Natural killer cell (primary cell): ENCODE data around the gene CADM1. TPM values are rescaled to one million over a fixed set of nuclear protein-coding genes. Genes with fewer than 3 reads are reported as not detected.

Experiments
- ATAC-seq, 3 donors: fragments of 150-1000 bp in 2 of 3; fragments of 200-7000 bp in 1 of 3; cut with Tn5 transposase; 1 replicate in 1 of 3; 2 replicates in 2 of 3; pipeline ENCODE4 v1.10.0; 2021; ENCODE audit warnings: mild to moderate bottlenecking in 2 of 3, moderate library complexity in 2 of 3
- DNase-seq, 2 donors: peaks; one replicate each; pipeline versions ENCODE4 v3.0.0 to v3.0.0-alpha.2; 2013 to 2021; ENCODE audit warnings: mixed read lengths in 1 of 2
- H3K27ac ChIP-seq: one replicate; pipeline ENCODE4 v1.5.1; 2013; ENCODE audit warnings: mild to moderate bottlenecking, low read length
- H3K27me3 ChIP-seq: one replicate; pipeline ENCODE4 v1.6.1; 2013; ENCODE audit warnings: low read length; ENCODE audit not compliant: control insufficient read depth, insufficient read depth
- H3K36me3 ChIP-seq: one replicate; pipeline ENCODE4 v1.6.1; 2013; ENCODE audit warnings: low read length; ENCODE audit not compliant: control insufficient read depth, insufficient read depth
- H3K4me1 ChIP-seq: one replicate; pipeline ENCODE4 v1.6.1; 2013; ENCODE audit warnings: low read length; ENCODE audit not compliant: control insufficient read depth, insufficient read depth
- H3K4me3 ChIP-seq: one replicate; pipeline ENCODE4 v1.5.1; 2013; ENCODE audit warnings: low read length
- H3K9me3 ChIP-seq: one replicate; pipeline ENCODE4 v1.6.1; 2013; ENCODE audit warnings: low read length; ENCODE audit not compliant: control insufficient read depth, insufficient read depth
- H3K27ac Mint-ChIP-seq, 2 donors: one replicate each; pipeline ENCODE4 v1.8.0; 2022; ENCODE audit warnings: mild to moderate bottlenecking in 2 of 2, mixed read lengths in 2 of 2, moderate library complexity in 1 of 2
- H3K27me3 Mint-ChIP-seq, 2 donors: one replicate each; pipeline ENCODE4 v1.8.0; 2022; ENCODE audit warnings: low read depth in 2 of 2, mixed read lengths in 2 of 2
- H3K36me3 Mint-ChIP-seq: one replicate; pipeline ENCODE4 v1.8.0; 2022; ENCODE audit warnings: mixed read lengths
- H3K4me1 Mint-ChIP-seq, 2 donors: one replicate each; pipeline ENCODE4 v1.8.0; 2022; ENCODE audit warnings: mixed read lengths in 2 of 2
- H3K4me3 Mint-ChIP-seq: one replicate; pipeline ENCODE4 v1.8.0; 2022; ENCODE audit warnings: mild to moderate bottlenecking, moderate library complexity, mixed read lengths
- H3K9me3 Mint-ChIP-seq, 2 donors: one replicate each; pipeline ENCODE4 v1.8.0; 2022; ENCODE audit warnings: mixed read lengths in 2 of 2
- WGBS: methylation state at CpG from one replicate; pipeline ENCODE4 v1.1.7; 2013; ENCODE audit warnings: missing lambda C conversion rate; ENCODE audit not compliant: insufficient coverage; 5-methylcytosine and 5-hydroxymethylcytosine counted together
- intact Hi-C: fragments of 100-400 bp; cut with micrococcal nuclease; formaldehyde crosslinking; loops from one replicate; pipeline ENCODE4 v1.14.2; 2022
- total RNA-seq, 4 donors: library from RNA; stranded (reverse); fragments of 120-200 nt in 1 of 4; gene quantifications; one replicate each; pipeline versions ENCODE4 v1.2.3 to v1.2.4, GENCODE V29; 2013 to 2022
- TF ChIP-seq, protein P1 (sequence below): fragments of 200-600 bp; IDR thresholded peaks from one replicate; pipeline ENCODE4 v1.8.0; 2022; ENCODE audit warnings: antibody characterized with exemption

Gene CADM1
- total RNA-seq, 3 donors from 2014 or later (not counting 1 experiment from before 2014, with no cell fraction given): 3.2 to 4.2 (median 3.9) TPM

DNA sequence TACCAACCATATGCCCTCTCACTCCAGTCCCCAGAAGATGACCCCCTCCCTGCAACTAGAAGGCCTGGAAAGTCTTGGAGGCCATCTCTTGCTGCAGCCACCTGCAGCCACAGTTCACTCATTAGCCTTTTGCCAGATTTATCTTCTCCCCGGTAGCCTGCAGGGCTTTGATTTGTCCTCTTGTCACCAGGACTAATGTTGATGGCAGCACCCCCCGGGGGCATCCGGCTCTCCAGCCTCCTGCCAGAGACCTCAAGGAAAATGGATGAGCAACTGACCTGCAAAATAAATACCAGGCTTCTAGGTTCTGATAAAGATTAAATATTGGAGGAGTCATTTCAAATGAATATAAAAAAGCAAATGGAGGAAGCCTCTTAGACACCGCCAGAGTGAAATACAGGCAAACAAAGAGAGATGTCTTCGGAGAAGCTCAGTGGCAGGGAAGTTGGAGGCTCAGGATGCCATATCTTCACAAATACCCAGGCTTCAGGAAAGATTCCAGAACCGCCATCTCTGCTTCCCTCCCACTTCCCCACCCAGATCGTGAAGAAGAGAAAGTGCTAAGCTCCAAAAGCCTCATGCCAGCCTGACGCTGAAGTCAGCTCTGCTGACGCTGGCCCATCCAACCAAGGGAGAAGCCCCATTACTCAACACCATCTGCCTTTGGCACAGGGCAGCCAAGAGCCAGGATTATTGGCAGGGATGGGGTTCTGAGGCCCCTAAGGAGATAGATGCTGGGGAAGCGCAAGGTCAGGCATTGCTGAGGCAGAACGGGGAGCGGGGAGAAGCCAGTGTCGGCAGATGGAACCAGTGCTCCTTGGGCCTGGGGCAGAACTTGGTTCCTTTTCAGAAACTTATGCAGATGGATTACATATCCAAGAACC, 362.7 kb downstream of the CADM1 start:
- intact Hi-C loops: no loop called here
- Histone ChIP-seq H3K27me3 (no peaks in the 10 kb centered on the region), H3K4me3 (no peak overlapping the region), H3K36me3 (no peaks in the 10 kb centered on the region), H3K9me3 (no peaks in the 10 kb centered on the region), H3K27ac (no peak overlapping the region), H3K4me1 (no peaks in the 10 kb centered on the region)
- Mint-ChIP-seq H3K4me3 (no peak overlapping the region), H3K27ac (no peak overlapping the region), H3K27me3 (peaks cover 14 to 15% of the 10 kb centered on the region in 2 donors), H3K9me3 (no peaks in the 10 kb centered on the region), H3K36me3 (no peaks in the 10 kb centered on the region), H3K4me1 (peaks cover 0 to under 1% of the 10 kb centered on the region in 2 donors)
- TF ChIP-seq, protein P1, sequence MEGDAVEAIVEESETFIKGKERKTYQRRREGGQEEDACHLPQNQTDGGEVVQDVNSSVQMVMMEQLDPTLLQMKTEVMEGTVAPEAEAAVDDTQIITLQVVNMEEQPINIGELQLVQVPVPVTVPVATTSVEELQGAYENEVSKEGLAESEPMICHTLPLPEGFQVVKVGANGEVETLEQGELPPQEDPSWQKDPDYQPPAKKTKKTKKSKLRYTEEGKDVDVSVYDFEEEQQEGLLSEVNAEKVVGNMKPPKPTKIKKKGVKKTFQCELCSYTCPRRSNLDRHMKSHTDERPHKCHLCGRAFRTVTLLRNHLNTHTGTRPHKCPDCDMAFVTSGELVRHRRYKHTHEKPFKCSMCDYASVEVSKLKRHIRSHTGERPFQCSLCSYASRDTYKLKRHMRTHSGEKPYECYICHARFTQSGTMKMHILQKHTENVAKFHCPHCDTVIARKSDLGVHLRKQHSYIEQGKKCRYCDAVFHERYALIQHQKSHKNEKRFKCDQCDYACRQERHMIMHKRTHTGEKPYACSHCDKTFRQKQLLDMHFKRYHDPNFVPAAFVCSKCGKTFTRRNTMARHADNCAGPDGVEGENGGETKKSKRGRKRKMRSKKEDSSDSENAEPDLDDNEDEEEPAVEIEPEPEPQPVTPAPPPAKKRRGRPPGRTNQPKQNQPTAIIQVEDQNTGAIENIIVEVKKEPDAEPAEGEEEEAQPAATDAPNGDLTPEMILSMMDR: no peak
- no peak for ATAC-seq
- 87% methylated on average over 12 of the region's 13 CpGs for WGBS
- DNase-seq: no peak

DNA sequence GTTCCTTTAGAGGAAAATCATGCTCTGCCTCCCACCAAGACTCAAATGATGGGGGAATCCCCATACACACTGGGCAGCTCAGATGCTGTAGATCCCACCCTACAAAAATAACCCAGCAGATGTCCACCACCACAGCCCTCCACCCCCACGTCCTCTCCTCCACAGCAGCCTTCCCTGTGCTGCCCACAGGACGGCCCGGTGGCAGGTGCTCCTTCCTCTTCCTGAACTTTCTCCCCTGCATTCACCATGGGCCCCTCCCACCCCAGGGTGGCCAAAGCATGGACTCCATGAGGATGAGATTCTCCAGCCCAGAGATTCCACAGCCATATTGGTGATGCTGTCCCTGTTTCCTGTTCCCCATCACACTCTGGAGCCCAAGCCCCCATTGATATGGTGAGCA, 368.3 kb downstream of the CADM1 start:
- H3K9me3 ChIP-seq: no peaks in the 10 kb centered on the region
- intact Hi-C loops: loop anchor here (10.0 kb wide), 1 partner anchor 1761 kb away; no protein-coding TSS in a partner anchor
- H3K27me3 ChIP-seq: no peaks in the 10 kb centered on the region
- H3K27ac Mint-ChIP-seq: no peak overlapping the region
- no peak overlapping the region for H3K4me3 ChIP-seq
- H3K4me1 Mint-ChIP-seq: no peaks in the 10 kb centered on the region
- WGBS: 49% methylated on average over 3 of the region's 3 CpGs
- no peak overlapping the region for H3K27ac ChIP-seq
- no peaks in the 10 kb centered on the region for H3K36me3 Mint-ChIP-seq
- DNase-seq (no peak), ATAC-seq (no peak)
- no peaks in the 10 kb centered on the region for H3K36me3 ChIP-seq
- peaks cover 13 to 14% of the 10 kb centered on the region in 2 donors for H3K27me3 Mint-ChIP-seq
- no peaks in the 10 kb centered on the region for H3K4me1 ChIP-seq
- TF ChIP-seq, protein P1: no peak
- H3K9me3 Mint-ChIP-seq: no peaks in the 10 kb centered on the region
- H3K4me3 Mint-ChIP-seq: no peak overlapping the region

DNA sequence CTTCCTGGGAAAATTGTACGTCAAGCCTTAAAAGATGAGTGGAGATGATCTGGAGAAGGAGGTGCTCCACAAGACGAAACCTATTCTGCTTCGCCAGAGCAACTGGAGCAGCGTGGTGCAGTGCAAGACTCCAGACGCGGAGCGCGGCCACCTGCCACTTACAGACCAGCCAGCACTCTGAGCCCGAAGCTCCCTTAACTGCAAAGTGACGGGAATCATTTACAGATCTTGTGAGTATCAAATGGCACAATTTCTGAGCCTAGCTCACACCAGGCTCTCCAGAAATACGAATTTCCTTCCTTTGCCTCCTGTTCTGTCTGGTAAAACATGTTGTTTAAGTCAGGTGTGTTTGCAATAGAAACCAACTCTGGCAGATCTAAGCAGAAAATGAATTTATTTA, 369.3 kb downstream of the CADM1 start:
- no peaks in the 10 kb centered on the region for H3K9me3 ChIP-seq
- TF ChIP-seq, protein P1: no peak
- ATAC-seq (no peak), DNase-seq (no peak)
- H3K9me3 Mint-ChIP-seq: no peaks in the 10 kb centered on the region
- H3K36me3 ChIP-seq: no peaks in the 10 kb centered on the region
- H3K4me1 ChIP-seq: no peaks in the 10 kb centered on the region
- H3K27ac ChIP-seq: no peak overlapping the region
- no peak overlapping the region for H3K27ac Mint-ChIP-seq
- H3K4me3 ChIP-seq: no peak overlapping the region
- peaks cover 6 to 8% of the 10 kb centered on the region in 2 donors for H3K27me3 Mint-ChIP-seq
- H3K36me3 Mint-ChIP-seq: no peaks in the 10 kb centered on the region
- H3K4me3 Mint-ChIP-seq: no peak overlapping the region
- 90% methylated on average over 11 of the region's 11 CpGs for WGBS
- intact Hi-C loops: loop anchor here (10.0 kb wide), 1 partner anchor 1760 kb away; no protein-coding TSS in a partner anchor
- H3K27me3 ChIP-seq: no peaks in the 10 kb centered on the region
- H3K4me1 Mint-ChIP-seq: no peaks in the 10 kb centered on the region
